ENCODE data around the gene ENPP6.

DNA sequence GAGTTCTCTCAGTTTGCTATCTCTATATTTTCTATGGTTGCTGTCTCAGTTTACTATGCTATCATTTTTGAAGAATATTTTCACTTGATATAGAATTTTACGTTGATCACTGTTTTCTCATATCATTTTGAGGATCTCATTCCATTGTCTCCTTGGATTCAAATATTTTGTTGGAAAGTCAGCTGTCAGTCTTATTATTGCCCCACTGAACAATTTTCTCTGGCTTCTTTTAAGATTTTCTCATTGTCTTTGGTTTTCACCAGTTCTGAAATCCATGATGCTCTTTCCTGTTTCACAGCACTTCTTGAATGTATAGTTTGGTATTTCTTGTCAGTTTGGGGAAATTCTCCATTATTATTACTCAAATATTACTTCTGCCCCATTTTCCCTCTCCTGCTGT, 81.1 kb downstream of the ENPP6 start:
- TF ChIP-seq, protein P1, sequence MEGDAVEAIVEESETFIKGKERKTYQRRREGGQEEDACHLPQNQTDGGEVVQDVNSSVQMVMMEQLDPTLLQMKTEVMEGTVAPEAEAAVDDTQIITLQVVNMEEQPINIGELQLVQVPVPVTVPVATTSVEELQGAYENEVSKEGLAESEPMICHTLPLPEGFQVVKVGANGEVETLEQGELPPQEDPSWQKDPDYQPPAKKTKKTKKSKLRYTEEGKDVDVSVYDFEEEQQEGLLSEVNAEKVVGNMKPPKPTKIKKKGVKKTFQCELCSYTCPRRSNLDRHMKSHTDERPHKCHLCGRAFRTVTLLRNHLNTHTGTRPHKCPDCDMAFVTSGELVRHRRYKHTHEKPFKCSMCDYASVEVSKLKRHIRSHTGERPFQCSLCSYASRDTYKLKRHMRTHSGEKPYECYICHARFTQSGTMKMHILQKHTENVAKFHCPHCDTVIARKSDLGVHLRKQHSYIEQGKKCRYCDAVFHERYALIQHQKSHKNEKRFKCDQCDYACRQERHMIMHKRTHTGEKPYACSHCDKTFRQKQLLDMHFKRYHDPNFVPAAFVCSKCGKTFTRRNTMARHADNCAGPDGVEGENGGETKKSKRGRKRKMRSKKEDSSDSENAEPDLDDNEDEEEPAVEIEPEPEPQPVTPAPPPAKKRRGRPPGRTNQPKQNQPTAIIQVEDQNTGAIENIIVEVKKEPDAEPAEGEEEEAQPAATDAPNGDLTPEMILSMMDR (IDR thresholded peaks at IDR 0.05) = no peak
- no peak for TF ChIP-seq EZH2 (IDR thresholded peaks at IDR 0.05; ENCODE audit: borderline replicate concordance, insufficient read depth, low read depth, low read length, poor library complexity, severe bottlenecking)
